ENCODE data around the gene TEX2. TPM values are rescaled to one million over a fixed set of nuclear protein-coding genes. Genes with fewer than 3 reads are reported as not detected.

TEX2 gene
- total and polyA plus RNA-seq, 7 donors: 4.6 to 50.7 (median 39.3) TPM

DNA sequence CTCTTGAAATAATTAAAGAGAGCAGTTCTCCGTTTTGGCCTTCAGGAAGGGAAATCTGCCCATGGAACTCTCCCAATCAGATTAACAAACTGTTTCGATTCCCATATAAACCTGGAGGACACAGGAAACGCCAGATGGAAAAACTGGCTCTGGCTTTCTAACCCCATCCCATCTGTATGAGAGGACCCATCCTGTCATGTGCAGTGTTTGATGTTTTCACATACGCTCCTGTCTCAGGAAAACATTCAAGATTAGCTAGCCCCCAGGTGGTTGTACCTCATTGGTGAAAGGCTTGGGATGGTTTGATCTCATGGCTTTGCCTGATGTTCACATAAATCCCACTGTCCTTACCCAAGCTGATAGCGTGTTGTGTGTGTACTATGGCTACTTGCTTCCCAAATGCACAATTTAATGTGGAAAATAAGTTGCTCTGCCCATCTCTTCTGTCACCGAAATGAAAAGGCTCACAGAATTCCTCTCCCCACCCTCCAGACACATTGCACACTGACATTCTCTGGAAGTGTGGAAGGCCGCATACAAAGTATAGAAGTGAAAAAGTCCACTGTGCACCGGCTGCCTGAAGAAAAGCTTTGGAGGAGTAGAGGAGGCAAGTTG, 114.9 kb downstream of the TEX2 start:
- TF ChIP-seq, protein P1, sequence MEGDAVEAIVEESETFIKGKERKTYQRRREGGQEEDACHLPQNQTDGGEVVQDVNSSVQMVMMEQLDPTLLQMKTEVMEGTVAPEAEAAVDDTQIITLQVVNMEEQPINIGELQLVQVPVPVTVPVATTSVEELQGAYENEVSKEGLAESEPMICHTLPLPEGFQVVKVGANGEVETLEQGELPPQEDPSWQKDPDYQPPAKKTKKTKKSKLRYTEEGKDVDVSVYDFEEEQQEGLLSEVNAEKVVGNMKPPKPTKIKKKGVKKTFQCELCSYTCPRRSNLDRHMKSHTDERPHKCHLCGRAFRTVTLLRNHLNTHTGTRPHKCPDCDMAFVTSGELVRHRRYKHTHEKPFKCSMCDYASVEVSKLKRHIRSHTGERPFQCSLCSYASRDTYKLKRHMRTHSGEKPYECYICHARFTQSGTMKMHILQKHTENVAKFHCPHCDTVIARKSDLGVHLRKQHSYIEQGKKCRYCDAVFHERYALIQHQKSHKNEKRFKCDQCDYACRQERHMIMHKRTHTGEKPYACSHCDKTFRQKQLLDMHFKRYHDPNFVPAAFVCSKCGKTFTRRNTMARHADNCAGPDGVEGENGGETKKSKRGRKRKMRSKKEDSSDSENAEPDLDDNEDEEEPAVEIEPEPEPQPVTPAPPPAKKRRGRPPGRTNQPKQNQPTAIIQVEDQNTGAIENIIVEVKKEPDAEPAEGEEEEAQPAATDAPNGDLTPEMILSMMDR (IDR thresholded peaks at IDR 0.05): no peak
- TF ChIP-seq POLR2AphosphoS5 (IDR thresholded peaks at IDR 0.05) (peak in 1 of 4 donors; percentile 17), EP300 (IDR thresholded peaks at IDR 0.05) (no peak)
- Histone ChIP-seq H3K27ac (peak overlapping the region; percentile 14 to 96 (median 62)), H3K4me3 (no peak overlapping the region), H3K4me1 (peaks cover 0 to 26% (median 18%) of the 10 kb centered on the region in 4 donors), H3K27me3 (no peaks in the 10 kb centered on the region), H3K9me3 (no peaks in the 10 kb centered on the region), H3K36me3 (peaks cover 0 to 39% (median 8%) of the 10 kb centered on the region in 4 donors)
- intact Hi-C loops (cut with DNase I): loop anchor here (5.0 to 10.0 kb wide), 2 partner anchors 134 to 357 kb away; partner anchors contain the start of genes CEP95 and DDX5
- 74 to 78% methylated on average over 8 of the region's 8 CpGs for WGBS, 2 donors
- no peak for DNase-seq

DNA sequence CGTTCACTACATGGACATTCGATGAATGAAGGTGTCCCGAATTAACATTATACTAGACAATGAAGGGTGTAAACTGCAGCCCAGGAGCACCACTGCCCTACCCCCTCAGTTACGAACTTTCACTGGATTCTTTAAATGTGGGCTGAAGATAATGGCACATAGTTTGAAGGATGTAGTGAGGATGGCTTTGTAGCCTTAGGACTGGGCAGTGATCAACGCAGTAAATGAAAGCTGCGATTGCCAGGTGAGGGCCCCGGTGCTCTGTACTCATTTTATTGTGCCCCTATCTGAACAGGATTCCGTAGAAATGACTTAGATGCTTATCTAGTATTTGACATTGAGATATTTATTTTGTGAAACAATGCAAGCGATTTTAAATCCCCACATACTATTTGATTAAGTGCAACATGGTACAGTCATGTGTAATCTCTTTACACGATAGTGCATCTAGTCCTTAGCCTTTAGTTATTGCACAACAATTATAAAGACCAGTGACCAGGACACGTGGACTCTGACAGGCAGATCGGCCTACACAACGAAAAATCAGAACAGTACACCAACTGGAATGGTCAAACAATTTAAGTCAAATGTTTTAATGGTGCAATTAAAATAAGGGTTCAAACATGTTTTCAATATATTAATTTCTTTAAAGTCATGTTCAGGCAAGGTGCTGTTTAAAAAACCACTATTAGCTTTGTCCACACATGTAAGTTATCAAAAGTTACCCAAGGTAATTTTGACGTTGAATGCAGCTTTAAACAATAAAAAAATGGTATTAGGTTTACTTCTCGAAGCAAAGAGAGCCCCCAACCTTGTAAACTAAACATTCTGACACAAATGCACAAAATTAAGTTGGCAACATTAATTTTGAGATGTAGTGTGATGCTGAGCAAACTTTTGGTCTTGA, 115.7 kb downstream of the TEX2 start:
- 23 to 40% methylated on average over 15 of the region's 15 CpGs for WGBS, 2 donors
- no peaks in the 10 kb centered on the region for H3K27me3 ChIP-seq
- peak overlapping the region; percentile 91 to 96 (median 94) for H3K27ac ChIP-seq
- peak in 1 of 4 donors; percentile 7 for TF ChIP-seq POLR2AphosphoS5 (IDR thresholded peaks at IDR 0.05)
- no peak for TF ChIP-seq EP300 (IDR thresholded peaks at IDR 0.05)
- no peak for DNase-seq
- intact Hi-C loops (cut with DNase I): loop anchor here (5.0 to 10.0 kb wide), 2 partner anchors 135 to 357 kb away; partner anchors contain the start of genes CEP95 and DDX5
- H3K4me1 ChIP-seq: peaks cover 0 to 26% (median 18%) of the 10 kb centered on the region in 4 donors
- peaks cover 0 to 31% (median 4%) of the 10 kb centered on the region in 4 donors for H3K36me3 ChIP-seq
- H3K4me3 ChIP-seq: peak overlapping the region; percentile 62 to 89 (median 74)
- H3K9me3 ChIP-seq: no peaks in the 10 kb centered on the region

DNA sequence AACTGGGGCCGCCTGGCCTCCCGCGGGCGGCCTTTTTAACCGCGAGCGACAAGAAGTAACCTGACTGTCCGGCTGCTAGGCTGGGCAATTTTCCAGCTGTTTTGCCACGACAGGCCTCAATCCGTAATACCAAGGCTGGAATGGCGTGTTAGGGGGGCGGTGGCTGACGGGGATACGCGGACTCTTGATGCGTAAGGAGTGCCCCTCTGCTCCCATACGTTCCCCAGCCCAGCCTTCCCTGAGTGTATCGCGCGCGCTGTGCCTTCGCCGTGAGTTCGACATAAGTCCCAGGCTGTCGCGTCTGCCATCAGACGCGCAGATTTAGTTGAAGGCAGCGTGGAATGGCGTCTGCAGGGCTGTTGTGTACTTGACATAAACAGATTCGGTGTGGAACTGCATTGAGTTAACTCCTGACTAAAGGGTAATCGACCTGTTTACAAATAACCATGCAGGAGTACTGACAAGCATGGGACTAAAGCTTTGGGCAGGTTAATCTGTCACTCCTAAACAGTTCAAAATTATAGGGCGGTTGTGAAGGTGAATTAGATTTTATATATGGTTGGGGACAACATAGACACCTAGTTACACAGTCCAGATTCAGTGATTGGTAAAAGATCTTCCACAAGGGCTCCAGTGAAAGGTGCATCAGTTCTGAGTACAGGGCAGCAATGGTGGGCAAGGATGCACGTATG, 116.5 kb downstream of the TEX2 start:
- no peaks in the 10 kb centered on the region for H3K9me3 ChIP-seq
- no peak for TF ChIP-seq POLR2AphosphoS5 (IDR thresholded peaks at IDR 0.05)
- TF ChIP-seq EP300 (IDR thresholded peaks at IDR 0.05): no peak
- TF ChIP-seq, protein P1 (IDR thresholded peaks at IDR 0.05): no peak
- no peak for TF ChIP-seq POLR2A (IDR thresholded peaks at IDR 0.05)
- DNase-seq: peak; percentile 85
- H3K27ac ChIP-seq: peak overlapping the region; percentile 91 to 96 (median 94)
- H3K36me3 ChIP-seq: peaks cover 0 to 23% (median 4%) of the 10 kb centered on the region in 4 donors
- 1 to 2% methylated on average over 34 of the region's 34 CpGs for WGBS, 2 donors
- H3K4me1 ChIP-seq: peaks cover 0 to 26% (median 18%) of the 10 kb centered on the region in 4 donors
- H3K27me3 ChIP-seq: no peaks in the 10 kb centered on the region
- H3K4me3 ChIP-seq: peak overlapping the region; percentile 62 to 89 (median 74)
- intact Hi-C loops (cut with DNase I): loop anchor here (1.0 to 10.0 kb wide), 3 partner anchors 116 to 358 kb away; partner anchors contain the start of genes CEP95 and DDX5

DNA sequence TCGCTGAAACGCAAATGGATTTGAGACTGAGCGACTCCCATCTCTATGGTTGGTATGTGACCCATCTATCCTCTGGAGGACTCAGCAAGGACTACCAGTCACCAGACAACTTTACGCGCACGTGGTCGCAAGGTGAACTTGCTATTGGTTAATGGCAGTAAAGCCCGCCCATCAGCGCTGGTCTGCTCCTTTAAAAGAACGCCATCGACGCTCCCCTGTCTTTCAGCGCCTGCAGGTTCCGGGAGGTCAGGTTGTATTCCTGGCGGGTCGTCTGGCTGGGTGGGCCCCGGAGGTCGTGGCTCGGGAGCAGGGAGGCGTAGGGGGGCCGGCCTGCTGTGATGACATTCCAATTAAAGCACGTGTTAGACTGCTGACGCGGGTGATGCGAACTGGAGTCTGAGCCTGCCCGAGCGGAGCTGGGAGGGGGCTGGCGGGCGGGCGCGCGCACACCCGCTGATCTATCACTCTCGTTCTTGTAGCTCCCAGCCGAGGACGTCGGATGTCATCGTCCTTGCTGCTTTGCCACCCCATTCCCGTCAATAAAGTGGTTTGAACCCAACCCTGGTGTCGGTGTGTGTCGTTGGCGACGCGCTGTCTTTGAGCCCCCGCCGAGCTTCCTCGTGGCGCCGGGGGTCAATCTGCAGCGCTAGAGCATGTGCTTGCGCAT, 117.2 kb downstream of the TEX2 start:
- TF ChIP-seq, protein P1 (IDR thresholded peaks at IDR 0.05): no peak
- TF ChIP-seq EP300 (IDR thresholded peaks at IDR 0.05) (peak in 1 of 4 donors; percentile 34), POLR2A (IDR thresholded peaks at IDR 0.05) (peak; percentile 98 to 99), POLR2AphosphoS5 (IDR thresholded peaks at IDR 0.05) (peak; percentile 99 to 100 (median 100))
- Histone ChIP-seq H3K4me3 (peak overlapping the region; percentile 62 to 89 (median 74)), H3K27me3 (no peaks in the 10 kb centered on the region), H3K36me3 (peaks cover 0 to 20% (median 4%) of the 10 kb centered on the region in 4 donors), H3K4me1 (peaks cover 0 to 26% (median 18%) of the 10 kb centered on the region in 4 donors), H3K27ac (peak overlapping the region; percentile 91 to 96 (median 94)), H3K9me3 (no peaks in the 10 kb centered on the region)
- WGBS, 2 donors: 0 to 1% methylated on average over 51 of the region's 51 CpGs
- peak; percentile 100 for DNase-seq
- intact Hi-C loops (cut with DNase I): loop anchor here (1.0 to 10.0 kb wide), 4 partner anchors 16 to 359 kb away; partner anchors contain the start of genes CEP95, DDX5 and ERN1

Data from sigmoid colon (tissue), 7 donors.